RWPE1 (cell line): ENCODE measurements around the gene NFKB2.

Source experiments
- CTCF ChIA-PET: fragments of 350-600 bp; sonication (Branson Sonifier 250); formaldehyde crosslinking; extraction: SDS; loops from one replicate; lab custom pipeline; 2021; lab: Yijun Ruan, JAX
- POLR2A ChIA-PET: fragments of 400-600 bp; formaldehyde crosslinking; extraction: SDS; loops from one replicate; lab custom pipeline; 2020; ENCODE audit warnings: antibody characterized with exemption; ENCODE audit not compliant: low non-redundant PET; lab: Yijun Ruan, JAX
- DNase-seq: peaks from one replicate; pipeline ENCODE4 v3.0.0; 2012; ENCODE audit warnings: low spot score
- H3K27ac ChIP-seq: fragments of 450-650 bp; 2 replicates; pipeline ENCODE4 v1.5.1; 2017
- TF ChIP-seq, protein P1 (sequence below): fragments of 450-650 bp; conservative IDR thresholded peaks from 2 replicates; pipeline ENCODE4 v1.5.1; 2017; ENCODE audit warnings: low read depth, mild to moderate bottlenecking

The NFKB2 gene

DNA sequence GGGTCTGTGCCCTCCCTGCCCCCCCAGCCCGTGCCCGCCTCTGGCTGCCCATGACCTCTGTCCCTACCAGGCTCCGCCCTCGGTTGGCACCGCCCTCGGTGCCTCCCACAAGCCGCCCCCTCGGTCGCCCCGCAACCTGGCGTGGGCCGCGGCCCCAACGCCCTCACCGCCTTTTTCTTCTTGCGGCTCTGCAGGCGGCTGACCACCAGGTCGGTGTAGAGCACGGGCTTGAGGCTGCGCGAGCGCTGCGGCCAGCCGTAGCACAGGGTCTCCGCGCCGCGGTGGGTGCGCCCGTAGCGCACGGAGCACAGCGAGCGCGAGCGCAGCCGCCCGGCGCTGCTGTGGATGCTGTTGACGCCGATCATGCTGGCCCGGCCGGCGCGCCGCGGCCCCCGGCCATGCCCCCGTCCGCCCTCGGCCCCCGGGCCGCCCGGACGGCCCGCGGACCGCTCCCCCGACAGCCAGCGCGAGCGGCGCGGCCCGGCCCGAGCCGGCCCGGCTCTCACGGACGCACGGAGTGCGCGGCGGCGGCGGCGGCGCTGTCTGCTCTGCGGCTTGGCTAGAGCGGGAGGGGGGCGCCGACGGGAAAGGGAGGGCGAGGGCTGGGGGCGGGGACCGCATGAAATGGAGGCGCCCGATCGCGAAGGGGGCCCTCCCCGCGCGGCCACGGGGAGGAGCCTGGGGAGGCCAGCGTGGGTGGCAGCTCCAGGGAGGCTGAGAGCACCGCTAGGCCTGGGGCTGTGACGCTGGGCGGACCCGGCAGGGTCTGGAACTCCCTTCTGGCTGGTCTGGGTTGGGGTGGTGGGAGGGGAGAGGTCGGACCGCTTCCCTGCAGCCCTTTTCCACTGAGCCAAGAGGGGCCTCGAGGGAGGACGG is 13.5 kb downstream of the NFKB2 start:
- CTCF ChIA-PET, result interaction anchor here (0.6 to 3.7 kb wide), 3 partner anchors 9 to 57 kb away, joined by 3 to 27 read pairs (median 5); partner anchors contain the start of gene FBXL15
- TF ChIP-seq, protein P1, sequence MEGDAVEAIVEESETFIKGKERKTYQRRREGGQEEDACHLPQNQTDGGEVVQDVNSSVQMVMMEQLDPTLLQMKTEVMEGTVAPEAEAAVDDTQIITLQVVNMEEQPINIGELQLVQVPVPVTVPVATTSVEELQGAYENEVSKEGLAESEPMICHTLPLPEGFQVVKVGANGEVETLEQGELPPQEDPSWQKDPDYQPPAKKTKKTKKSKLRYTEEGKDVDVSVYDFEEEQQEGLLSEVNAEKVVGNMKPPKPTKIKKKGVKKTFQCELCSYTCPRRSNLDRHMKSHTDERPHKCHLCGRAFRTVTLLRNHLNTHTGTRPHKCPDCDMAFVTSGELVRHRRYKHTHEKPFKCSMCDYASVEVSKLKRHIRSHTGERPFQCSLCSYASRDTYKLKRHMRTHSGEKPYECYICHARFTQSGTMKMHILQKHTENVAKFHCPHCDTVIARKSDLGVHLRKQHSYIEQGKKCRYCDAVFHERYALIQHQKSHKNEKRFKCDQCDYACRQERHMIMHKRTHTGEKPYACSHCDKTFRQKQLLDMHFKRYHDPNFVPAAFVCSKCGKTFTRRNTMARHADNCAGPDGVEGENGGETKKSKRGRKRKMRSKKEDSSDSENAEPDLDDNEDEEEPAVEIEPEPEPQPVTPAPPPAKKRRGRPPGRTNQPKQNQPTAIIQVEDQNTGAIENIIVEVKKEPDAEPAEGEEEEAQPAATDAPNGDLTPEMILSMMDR, result no peak
- POLR2A ChIA-PET, result no interaction called here
- H3K27ac ChIP-seq, result no peak overlapping the region
- DNase-seq, result no peak

DNA sequence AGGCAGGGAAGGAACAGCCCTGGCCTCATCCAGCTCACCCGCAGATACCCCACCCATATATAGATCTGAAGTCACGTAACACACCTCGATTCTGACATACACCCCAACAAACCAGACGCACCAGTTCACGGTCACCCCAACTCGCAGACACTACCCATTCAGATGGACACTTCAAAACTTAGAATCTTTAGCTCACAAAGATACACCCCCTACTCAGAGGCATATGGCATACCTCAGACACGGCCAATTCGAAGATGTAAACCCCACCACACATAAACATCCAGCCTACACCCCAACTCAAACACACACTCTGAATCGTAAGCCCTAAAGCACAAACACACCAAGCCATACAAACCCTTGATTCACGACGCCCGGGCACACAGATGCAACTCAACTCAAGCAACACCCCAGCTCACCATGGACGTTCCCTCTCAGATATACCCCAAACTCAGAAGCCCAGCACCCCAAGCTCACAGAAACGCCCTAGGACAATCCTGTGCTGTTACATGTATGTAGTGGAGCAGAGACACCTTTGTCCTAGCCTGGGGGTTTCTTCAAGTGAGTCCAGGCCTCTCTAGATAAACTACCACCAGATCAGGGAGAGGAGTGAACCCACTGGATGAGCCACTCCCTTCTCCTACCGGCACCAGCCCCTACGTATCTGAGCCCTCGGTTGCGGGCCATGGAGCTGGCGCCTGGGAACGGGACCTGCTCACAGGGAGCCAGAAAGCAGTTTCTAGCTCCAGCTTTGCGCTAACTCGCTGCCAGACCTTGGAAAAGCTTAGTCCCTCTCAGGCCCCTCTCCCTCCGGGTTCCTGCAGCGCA is 14.3 kb downstream of the NFKB2 start:
- ChIA-PET POLR2A (no interaction called here), CTCF (interaction anchor here (0.6 to 3.7 kb wide), 3 partner anchors 10 to 58 kb away, joined by 3 to 27 read pairs (median 5); partner anchors contain the start of gene FBXL15)
- TF ChIP-seq, protein P1, result no peak
- no peak for DNase-seq
- no peak overlapping the region for H3K27ac ChIP-seq

- DNase-seq, result no peak
- POLR2A ChIA-PET, result interaction anchor here (0.7 kb wide), 1 partner anchor 91 kb away, joined by 4 read pairs; no protein-coding TSS in a partner anchor
- CTCF ChIA-PET, result interaction anchor here (1.3 to 3.7 kb wide), 2 partner anchors 11 kb away, joined by 5 to 27 read pairs; partner anchors contain the start of gene FBXL15
- H3K27ac ChIP-seq, result no peak overlapping the region
- TF ChIP-seq, protein P1, result no peak
Observed at GRCh38 chr10:102410429-102411073, 15.0 kb downstream of the NFKB2 start.

DNA sequence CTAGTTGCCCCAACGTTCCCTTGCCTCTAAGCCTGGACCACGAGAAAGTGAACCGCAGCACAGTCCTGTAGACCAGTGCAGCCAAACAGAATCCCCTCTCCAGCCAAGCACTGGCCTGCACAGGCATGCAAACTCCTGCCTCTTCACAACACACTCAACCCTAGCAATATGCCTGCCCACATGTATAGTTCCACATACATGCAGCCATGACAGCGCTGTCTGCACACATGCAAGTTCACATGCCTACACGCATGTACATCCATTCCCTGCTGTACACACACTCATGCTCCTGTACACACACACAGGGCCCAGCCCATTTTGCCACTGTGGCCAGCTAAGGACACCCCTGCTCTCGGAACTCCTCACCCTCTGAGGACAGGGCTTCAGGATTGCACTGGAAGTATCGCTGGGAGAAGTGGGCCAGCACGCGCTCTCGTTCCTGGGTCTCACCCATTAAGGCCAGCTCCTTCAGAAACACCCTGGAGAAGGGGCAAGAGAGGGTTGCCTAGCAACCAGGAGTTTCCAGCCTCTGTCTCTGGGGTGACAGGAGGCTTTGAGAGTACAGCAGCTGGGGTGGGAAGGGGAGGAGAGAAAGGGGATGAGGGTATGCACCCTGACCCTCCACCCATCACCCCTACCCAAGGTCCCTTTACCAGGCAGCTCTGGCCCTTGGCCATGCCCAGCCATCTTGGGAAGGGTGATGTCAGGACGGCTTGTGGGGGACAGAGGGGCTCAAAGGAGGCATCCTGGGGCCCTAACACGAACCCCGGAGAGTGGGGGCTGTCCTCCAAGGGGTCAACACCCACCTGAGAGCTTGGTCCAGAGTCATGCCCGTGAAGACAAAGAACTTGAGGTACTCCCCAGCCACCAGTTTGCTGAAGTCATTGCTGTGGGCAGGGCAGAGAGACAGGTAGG is 16.1 kb downstream of the NFKB2 start:
- POLR2A ChIA-PET, result no interaction called here
- H3K27ac ChIP-seq, result no peak overlapping the region

DNA sequence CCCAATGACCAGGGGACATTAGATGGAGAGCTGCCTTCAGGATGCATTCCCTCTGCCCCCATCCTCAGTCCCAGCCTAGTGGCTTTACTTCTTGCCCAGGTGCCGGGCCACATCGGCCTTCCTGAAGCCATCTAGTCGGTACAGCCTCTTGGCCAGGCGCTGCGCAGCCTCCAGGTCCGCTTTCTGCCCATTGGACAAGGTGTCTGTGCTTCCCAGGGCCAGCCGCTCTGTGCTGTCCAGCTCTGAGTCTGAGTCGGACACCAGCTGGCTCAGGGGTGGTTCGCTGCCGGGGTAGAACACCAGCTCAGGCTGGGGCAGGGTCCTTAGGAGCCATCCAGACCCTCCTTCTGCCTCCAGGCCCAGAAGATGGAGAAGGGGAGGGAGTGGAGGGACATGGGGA is 16.8 kb downstream of the NFKB2 start:
- ChIA-PET POLR2A (no interaction called here), CTCF (interaction anchor here (0.9 to 3.7 kb wide), 2 partner anchors 10 to 13 kb away, joined by 3 to 27 read pairs; no protein-coding TSS in a partner anchor)
- TF ChIP-seq, protein P1, result no peak
- DNase-seq, result no peak
- H3K27ac ChIP-seq, result no peak overlapping the region

More for the DNA sequence above, 16.1 kb downstream of the NFKB2 start:
- no peak for DNase-seq
- CTCF ChIA-PET, result interaction anchor here (0.7 to 3.7 kb wide), 2 partner anchors 12 to 68 kb away, joined by 3 to 27 read pairs; no protein-coding TSS in a partner anchor
- TF ChIP-seq, protein P1, result no peak
